SKM-1 (cell line): Measurements from ENCODE around the gene ETV4.
A peak's percentile ranks its signal among the peaks of the same experiment; 100 is the strongest.

ENCODE experiments used
- DNase-seq: peaks from one replicate; lab custom pipeline; 2025; ENCODE audit not compliant: unreplicated experiment; lab: John Stamatoyannopoulos, UW

ETV4 gene

GRCh38 chr17:43573579-43574321, 27.6 kb upstream of the ETV4 start:
- no peak for DNase-seq

- DNase-seq, result no peak
Observed at GRCh38 chr17:43572368-43572980, 26.3 kb upstream of the ETV4 start.

- DNase-seq, result no peak
Observed at GRCh38 chr17:43570518-43570928, 24.4 kb upstream of the ETV4 start.

- DNase-seq, result no peak
Observed at GRCh38 chr17:43568506-43569082, 22.5 kb upstream of the ETV4 start.

GRCh38 chr17:43563600-43564594, 17.8 kb upstream of the ETV4 start:
- DNase-seq, result no peak

GRCh38 chr17:43562679-43563599, 16.8 kb upstream of the ETV4 start:
- DNase-seq, result no peak

GRCh38 chr17:43560461-43561427, 14.6 kb upstream of the ETV4 start:
- no peak for DNase-seq

GRCh38 chr17:43559161-43559816, 13.1 kb upstream of the ETV4 start:
- no peak for DNase-seq

GRCh38 chr17:43558805-43559160, 12.6 kb upstream of the ETV4 start:
- no peak for DNase-seq

GRCh38 chr17:43556292-43556691, 10.2 kb upstream of the ETV4 start:
- DNase-seq, result peak; percentile 57

- DNase-seq, result no peak
Observed at GRCh38 chr17:43554857-43555256, 8.7 kb upstream of the ETV4 start.

- no peak for DNase-seq
Observed at GRCh38 chr17:43553573-43553972, 7.4 kb upstream of the ETV4 start.

GRCh38 chr17:43552229-43552837, 6.2 kb upstream of the ETV4 start:
- no peak for DNase-seq

GRCh38 chr17:43550754-43551153, 4.6 kb upstream of the ETV4 start:
- no peak for DNase-seq

GRCh38 chr17:43549496-43549895, 3.4 kb upstream of the ETV4 start:
- DNase-seq, result no peak

GRCh38 chr17:43548689-43549379, 2.7 kb upstream of the ETV4 start:
- DNase-seq, result no peak

GRCh38 chr17:43547659-43548256, 1.6 kb upstream of the ETV4 start:
- no peak for DNase-seq
